Measurements from ENCODE around the gene ZNF331.

Gene ZNF331

GRCh38 chr19:53546758-53547513 lies 9.0 kb downstream of the ZNF331 start:
- no peak overlapping the region for H3K4me3 ChIP-seq (ENCODE audit: insufficient read depth, low read length, poor library complexity, severe bottlenecking)
- no peak overlapping the region for H3K9ac ChIP-seq (ENCODE audit: low read length)
- no peaks in the 10 kb centered on the region for H4K20me1 ChIP-seq (ENCODE audit: low read depth, low read length)
- H3K4me2 ChIP-seq (ENCODE audit: low read depth, low read length, poor library complexity, severe bottlenecking): no peak overlapping the region
- no peak overlapping the region for H2AFZ ChIP-seq (ENCODE audit: low read depth, low read length, severe bottlenecking)
- no peaks in the 10 kb centered on the region for H3K9me2 ChIP-seq (replicated peaks; ENCODE audit: insufficient read depth, low read length)
- no peaks in the 10 kb centered on the region for H3F3A ChIP-seq (ENCODE audit: insufficient read depth)
- no peak overlapping the region for H3K27ac ChIP-seq (ENCODE audit: low read depth, low read length)
- H3K79me2 ChIP-seq (ENCODE audit: insufficient read depth, low read length): peaks cover 34% of the 10 kb centered on the region
- no peaks in the 10 kb centered on the region for H3K27me3 ChIP-seq (ENCODE audit: low read length)
- no peaks in the 10 kb centered on the region for H3K9me3 ChIP-seq (ENCODE audit: insufficient read depth, low read length)
- no peaks in the 10 kb centered on the region for H3K36me3 ChIP-seq (ENCODE audit: low read length)
- TF ChIP-seq EZH2phosphoT487 (conservative IDR thresholded peaks at IDR 0.05; ENCODE audit: low read length) (no peak), CTCF (IDR thresholded peaks at IDR 0.05; ENCODE audit: insufficient read depth, low read length, poor library complexity, severe bottlenecking) (no peak)

- Histone ChIP-seq H3K27ac (ENCODE audit: low read depth, low read length) (no peak overlapping the region), H3K79me2 (ENCODE audit: insufficient read depth, low read length) (peaks cover 43% of the 10 kb centered on the region), H3K27me3 (ENCODE audit: low read length) (no peaks in the 10 kb centered on the region), H3K4me3 (ENCODE audit: insufficient read depth, low read length, poor library complexity, severe bottlenecking) (no peak overlapping the region), H2AFZ (ENCODE audit: low read depth, low read length, severe bottlenecking) (no peak overlapping the region), H3K9me2 (replicated peaks; ENCODE audit: insufficient read depth, low read length) (no peaks in the 10 kb centered on the region), H3K4me2 (ENCODE audit: low read depth, low read length, poor library complexity, severe bottlenecking) (no peak overlapping the region), H3F3A (ENCODE audit: insufficient read depth) (peaks cover 9% of the 10 kb centered on the region; the same call in 1 of the 2 replicates), H3K9me3 (ENCODE audit: insufficient read depth, low read length) (no peaks in the 10 kb centered on the region), H3K36me3 (ENCODE audit: low read length) (no peaks in the 10 kb centered on the region), H3K9ac (ENCODE audit: low read length) (no peak overlapping the region), H4K20me1 (ENCODE audit: low read depth, low read length) (no peaks in the 10 kb centered on the region)
- TF ChIP-seq CTCF (IDR thresholded peaks at IDR 0.05; ENCODE audit: insufficient read depth, low read length, poor library complexity, severe bottlenecking) (no peak), EZH2phosphoT487 (conservative IDR thresholded peaks at IDR 0.05; ENCODE audit: low read length) (no peak)
These were observed 11.4 kb downstream of the ZNF331 start for GRCh38 chr19:53549340-53549739.

- Histone ChIP-seq H4K20me1 (ENCODE audit: low read depth, low read length) (no peaks in the 10 kb centered on the region), H3K9me3 (ENCODE audit: insufficient read depth, low read length) (no peaks in the 10 kb centered on the region), H3K79me2 (ENCODE audit: insufficient read depth, low read length) (peaks cover 33% of the 10 kb centered on the region), H3F3A (ENCODE audit: insufficient read depth) (peaks cover 9% of the 10 kb centered on the region; the same call in 1 of the 2 replicates), H3K4me3 (ENCODE audit: insufficient read depth, low read length, poor library complexity, severe bottlenecking) (no peak overlapping the region), H3K4me2 (ENCODE audit: low read depth, low read length, poor library complexity, severe bottlenecking) (peak overlapping the region; percentile 58), H3K9me2 (replicated peaks; ENCODE audit: insufficient read depth, low read length) (no peaks in the 10 kb centered on the region), H2AFZ (ENCODE audit: low read depth, low read length, severe bottlenecking) (no peak overlapping the region), H3K27me3 (ENCODE audit: low read length) (no peaks in the 10 kb centered on the region), H3K27ac (ENCODE audit: low read depth, low read length) (no peak overlapping the region), H3K9ac (ENCODE audit: low read length) (no peak overlapping the region), H3K36me3 (ENCODE audit: low read length) (no peaks in the 10 kb centered on the region)
- TF ChIP-seq EZH2phosphoT487 (conservative IDR thresholded peaks at IDR 0.05; ENCODE audit: low read length): no peak
- no peak for TF ChIP-seq CTCF (IDR thresholded peaks at IDR 0.05; ENCODE audit: insufficient read depth, low read length, poor library complexity, severe bottlenecking)
These were observed 14.2 kb downstream of the ZNF331 start for GRCh38 chr19:53552001-53552721.

All from SU-DHL-6 (cell line).